Stimulated activated CD4-positive, alpha-beta T cell treated with anti-CD3 and anti-CD28 coated beads, Interleukin-4, amount 100 ng/mL, for 48 hours (primary cell): ENCODE data around the gene CARM1.
"Not testable (repeated sequence)": the region's sequence is repeated elsewhere in the genome, so short reads cannot be mapped to it uniquely, and the experiment has no call there.

Experiments
- DNase-seq, 2 donors: peaks; one replicate each; pipeline ENCODE4 v3.0.0-alpha.2; 2020; ENCODE audit warnings: low read depth in 2 of 2

Gene CARM1

DNA sequence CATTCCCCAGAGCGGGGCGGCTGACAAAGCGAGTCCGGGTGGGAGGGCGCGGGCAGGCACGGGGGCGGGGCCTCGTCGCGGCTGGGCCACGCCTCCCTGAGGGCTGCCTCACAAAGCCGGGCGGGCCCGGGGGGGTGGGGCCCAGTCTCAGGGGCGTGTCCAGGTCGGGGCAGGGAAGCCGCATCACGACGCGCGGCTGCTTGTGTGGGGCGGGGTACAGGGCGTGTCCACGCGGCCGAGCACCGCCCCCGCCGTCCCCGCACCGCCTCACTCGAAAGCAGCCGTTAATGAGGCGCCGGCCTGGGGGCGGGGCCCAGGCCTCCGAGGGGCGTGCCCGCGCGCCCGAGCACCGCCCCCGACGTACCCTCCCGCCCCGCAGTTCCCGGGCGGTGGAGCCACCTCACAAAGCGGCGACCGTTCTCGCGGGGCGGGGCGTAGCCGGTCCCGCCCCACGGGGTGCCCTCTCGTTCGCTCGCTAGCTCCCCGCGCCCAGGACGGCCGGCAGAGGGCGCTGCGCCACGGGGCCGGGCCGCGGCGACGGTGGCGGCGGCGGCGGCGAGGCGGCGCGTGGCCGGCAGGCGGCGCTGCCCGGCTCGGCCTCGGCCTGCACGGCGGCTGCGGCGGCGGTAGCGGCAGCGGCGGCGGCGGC, at the start of gene CARM1:
Gene CARM1 (plus strand): TSS at position 599 of the 649 bp plus-strand sequence. CDS start 150 bp downstream, outside the sequence.
- DNase-seq: peak; percentile 99

DNA sequence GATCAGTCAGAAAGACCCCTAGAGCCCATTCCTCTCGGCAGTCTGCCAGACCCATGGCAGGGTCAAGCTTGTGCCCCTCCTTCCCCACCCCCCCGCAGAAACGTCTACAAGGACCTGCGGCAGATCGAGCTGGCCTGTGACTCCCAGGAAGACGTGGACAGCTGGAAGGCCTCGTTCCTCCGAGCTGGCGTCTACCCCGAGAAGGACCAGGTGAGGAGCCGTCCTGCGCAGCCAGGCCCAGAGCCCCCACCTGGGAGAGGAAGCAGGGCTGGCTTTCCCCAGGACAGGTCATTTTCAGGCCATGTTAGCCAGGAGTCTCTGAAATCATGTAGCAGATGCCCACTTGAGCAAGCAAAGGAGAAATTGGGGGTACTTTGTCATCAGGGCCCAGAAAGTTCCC, 47.7 kb upstream of the CARM1 start:
- DNase-seq: no peak

DNA sequence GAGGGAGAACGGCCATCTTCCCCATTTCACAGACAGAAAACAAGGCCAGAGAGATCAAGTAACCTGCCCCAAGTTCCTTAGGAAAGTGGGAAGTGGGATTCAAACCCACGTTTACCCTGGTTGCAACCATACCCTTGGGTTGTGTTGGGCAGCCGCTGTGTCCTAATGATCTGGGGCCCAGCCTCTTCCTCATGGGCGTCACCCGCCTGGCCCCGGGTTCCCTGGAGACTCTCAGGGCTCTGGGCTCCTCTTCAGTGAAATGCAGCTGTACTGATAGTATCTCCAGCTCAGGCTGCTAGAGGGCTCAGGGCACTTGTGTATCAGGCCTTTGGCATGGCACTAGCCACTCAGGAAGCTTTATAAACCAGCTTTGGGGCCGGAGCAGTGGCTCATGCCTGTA, 45.1 kb upstream of the CARM1 start:
- no peak for DNase-seq

DNA sequence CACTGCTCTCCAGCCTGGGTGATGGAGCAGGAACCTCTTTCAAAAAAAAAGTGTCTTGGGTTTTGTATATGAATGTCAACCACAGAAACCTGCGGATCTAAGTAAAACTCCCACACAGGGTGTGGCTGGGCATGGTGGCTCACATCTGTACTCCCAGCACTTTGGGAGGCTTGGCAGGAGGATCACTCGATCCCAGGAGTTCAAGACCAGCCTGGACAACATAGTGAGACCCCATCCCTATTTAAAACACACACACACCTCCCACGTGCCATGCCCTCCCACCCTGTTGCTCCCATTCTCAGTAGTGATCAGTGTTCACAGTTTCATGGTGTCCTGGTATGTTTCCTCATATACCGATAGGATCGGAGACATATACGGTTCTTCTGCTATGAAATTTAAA, 44.5 kb upstream of the CARM1 start:
- no peak for DNase-seq

DNA sequence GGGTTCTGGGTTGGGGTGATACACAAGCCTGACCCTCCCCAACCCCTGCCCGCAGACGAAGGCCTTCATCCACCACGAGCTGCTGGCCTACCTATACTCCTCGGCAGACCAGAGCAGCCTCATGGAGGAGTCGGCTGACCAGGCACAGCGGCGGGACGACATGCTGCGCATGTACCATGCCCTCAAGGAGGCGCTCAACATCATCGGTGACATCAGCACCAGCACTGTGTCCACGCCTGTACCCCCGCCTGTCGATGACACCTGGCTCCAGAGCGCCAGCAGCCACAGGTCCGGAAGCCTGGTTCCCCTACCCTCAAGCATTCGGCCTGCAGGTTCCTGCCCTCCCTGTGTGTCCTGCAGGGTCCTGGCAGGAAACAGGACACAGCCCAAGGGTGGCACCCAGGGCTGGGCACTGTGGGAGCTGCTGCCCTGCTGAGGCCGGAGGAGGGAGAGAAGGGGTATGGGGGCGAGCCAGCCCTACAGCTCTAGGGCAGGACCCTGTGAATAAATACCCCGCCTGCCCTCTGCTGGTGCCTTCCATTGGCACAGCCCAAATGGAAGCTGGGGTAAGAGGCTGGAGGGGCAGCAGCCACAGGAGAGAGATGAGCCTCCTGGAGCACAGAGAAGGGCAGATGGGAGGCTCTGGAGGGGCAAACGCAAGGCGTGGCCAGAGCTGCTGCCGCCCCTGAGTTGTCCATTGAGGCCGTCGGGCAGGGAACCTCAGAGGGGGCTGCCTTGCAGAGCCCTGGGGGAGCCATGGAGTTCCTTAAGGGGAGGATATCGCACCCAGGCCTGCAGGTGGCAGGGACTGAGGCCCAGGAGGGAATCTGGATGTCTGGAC, 42.2 kb upstream of the CARM1 start:
- no peak for DNase-seq

DNA sequence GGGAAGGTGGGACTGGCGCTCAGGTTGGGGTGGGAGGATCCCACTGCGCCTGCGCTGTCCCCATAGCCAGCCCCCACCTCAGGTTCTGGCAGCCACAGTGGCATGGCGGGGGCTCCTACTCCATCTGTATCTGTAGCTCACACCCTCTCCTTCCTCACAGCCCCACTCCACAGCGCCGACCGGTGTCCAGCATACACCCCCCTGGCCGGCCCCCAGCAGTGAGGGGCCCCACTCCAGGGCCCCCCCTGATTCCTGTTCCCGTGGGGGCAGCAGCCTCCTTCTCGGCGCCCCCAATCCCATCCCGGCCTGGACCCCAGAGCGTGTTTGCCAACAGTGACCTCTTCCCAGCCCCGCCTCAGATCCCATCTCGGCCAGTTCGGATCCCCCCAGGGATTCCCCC, 41.4 kb upstream of the CARM1 start:
- DNase-seq: no peak

DNA sequence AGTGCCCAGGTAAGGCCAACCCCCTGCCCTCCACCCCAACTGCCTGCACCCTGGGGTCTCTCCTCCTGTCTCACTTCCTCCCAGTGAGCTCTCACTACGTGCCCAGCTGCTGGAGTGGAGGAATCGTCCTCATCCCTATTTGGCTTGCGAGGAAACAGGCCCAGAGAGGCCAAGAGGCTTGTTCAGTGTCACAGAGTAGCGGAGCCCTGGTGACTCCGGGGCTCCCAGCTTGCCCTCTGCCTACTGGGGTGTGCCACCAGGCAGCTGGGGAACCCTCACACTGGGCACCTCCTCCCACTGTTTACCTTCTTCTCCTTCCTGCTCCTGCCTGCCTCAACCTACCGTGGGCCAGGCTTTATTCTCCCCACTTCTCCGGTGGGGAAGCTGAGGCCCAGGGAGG, 41.0 kb upstream of the CARM1 start:
- DNase-seq: no peak

DNA sequence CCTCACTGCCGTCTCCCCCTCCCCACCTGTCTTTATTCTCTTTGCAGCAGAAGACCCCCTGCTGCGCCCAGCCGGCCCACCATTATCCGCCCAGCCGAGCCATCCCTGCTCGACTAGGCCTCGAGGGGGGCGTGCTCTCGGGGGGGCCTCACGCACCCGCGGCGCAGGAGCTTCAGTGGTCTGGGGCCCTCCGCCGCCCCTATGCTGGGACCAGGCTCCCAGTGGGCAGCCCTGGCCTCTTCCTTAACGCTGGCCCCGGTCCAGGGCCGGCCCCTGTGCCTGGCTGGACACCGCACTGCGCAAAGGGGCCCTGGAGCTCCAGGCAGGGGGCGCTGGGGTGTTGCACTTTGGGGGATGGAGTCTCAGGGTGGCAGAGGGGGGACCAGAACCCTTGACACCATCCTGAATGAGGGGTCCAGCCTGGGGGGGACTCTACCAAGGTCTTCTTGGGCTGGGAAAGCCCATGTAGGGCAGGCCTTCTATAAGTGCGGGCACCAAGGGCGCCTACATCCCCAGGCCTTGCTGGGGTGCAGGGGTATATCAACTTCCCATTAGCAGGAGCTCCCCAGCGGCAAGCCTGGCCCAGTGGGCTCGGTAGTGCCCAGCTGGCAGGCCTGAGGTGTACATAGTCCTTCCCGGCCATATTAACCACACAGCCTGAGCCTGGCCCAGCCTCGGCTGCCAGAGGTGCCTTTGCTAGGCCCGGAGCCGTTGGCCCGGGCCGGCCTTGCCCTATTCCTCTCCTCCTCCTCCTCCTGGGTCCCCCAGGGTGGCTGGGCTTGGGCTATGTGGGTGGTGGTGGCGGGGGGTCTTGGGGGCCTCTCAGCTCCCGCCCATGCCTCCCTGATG, 40.2 kb upstream of the CARM1 start:
- DNase-seq: no peak

DNA sequence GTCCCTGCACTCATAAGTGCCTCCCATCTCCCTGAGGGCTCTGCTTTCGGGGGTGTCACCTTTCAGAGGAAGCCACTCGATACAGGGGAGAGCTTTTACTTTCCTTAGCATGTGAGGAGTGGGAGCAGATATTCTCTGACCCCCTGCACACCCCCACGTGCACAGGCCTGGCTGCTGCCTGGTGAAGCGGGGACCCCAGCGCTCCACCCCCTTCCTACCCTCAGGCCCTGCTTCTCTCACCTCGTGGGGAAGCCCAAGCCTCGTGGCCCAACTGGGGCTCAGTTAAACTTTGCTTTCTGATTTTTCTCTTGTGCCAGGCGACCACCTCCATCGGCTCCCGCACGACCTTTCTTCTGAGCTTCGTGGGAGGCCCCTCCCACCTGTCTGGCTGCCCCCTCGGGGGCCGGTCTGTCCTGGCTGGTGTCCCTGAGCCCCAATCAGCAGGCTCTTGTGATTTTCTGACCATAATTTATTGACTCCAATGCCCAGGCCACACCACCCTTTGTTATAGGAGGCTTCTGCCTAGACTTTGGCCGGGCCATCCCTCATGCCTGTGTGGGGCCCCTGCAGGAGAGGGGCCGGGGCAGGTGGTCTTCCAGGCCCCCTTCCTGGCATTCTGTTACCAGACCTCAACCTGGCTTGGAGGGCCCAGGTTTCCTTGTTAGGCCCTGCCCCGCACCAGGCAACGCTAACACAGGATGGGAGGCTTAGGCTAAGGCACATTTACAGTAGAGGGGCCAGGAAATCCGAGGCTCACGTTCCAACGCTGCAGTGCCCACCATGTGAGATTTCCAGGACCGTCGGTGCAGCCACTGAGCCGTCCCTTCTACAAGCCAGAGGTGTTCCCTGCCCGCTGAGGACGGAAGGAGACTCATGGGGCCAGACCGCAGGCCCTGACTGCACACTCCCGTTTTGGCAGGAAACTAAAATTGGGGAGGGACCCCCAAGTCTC, 39.1 kb upstream of the CARM1 start:
- DNase-seq: no peak

DNA sequence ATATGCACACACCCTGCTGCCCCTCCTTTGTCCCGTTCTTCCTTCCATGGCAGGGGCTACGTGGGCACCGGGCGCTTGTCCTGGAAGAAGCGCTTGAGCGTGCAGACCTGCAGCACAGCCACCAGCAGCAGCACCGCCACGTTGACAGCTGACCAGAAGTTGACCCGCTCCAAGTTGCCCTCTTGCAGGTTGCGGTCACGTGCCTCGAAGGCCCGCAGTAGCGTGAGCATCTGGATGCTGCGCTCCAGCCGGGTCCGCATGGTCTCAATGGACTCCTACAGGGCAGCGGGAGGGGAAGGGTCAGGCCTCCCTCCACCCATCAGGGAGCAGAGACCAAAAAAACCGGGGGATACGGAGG, 38.4 kb upstream of the CARM1 start:
- DNase-seq: no peak

DNA sequence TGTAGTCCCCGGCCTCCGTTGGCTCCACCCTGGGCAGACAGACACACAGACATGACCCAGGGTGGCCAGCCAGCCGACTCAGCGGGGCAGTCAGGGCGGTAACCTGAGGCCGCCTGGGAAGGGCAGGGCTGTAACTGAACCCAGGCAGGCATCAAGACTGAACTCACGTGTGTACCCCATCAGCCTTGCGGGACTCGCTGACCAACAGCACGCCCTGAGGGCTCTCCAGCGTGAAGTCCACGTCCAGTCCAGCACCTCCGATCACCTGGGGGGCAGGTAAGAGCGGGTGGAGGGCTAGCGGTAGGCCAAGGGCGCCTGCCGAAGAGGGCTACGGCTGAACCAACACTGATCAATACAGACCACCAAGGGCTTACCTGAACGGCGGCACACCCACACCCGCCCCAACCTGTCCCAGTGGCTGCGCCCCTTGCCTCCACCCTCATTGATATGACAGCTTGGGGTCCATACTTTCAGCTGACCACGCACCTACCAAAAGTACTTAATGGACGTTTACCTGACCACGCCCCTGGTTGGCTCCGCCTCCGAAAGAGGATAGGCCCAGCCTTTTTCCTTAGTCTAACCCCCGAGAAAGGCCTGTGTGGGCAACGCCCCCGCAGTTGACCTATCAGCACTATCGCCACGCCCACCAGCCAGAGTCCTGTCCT, 36.1 kb upstream of the CARM1 start:
- DNase-seq: no peak

DNA sequence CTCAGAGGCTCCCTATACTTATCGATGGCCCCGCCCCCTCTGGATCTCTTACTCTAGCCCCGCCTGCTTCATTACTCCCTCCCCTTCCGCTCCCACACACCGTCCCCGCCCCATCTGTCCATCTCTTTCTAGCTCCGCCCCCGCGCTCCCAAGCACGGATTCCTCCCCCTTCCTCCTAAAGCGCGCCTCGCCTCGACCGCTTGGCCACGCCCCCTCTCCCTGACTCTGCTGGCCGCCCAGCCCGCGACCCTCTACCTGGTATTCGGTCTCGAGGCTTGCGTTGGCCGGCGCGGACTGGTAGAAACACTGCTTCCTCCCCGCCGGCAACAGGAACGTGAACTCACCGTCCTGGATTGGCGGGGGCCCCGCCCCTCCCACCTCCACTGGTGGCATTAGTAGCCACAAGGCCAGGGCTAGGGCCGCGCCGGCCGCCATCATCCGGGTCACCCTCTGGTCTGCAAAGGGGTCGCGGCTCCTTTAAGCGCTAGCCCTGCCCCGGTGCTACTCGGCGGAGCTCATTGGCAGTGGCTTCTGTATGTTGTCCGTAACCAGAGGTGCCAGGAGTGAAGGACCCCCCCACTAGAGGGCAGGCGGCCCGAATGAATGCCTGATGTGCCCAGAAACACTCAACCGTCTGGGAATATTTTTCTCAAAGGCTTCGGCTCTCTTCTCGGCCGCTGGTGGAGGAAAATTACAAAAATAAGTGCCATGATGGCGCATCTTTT, 35.4 kb upstream of the CARM1 start, which contains the start of gene TMED1:
Gene TMED1 (minus strand): TSS at position 459 of the 725 bp plus-strand sequence. CDS start 21 bp downstream, at position 438.
- peak; percentile 98 to 99 for DNase-seq

DNA sequence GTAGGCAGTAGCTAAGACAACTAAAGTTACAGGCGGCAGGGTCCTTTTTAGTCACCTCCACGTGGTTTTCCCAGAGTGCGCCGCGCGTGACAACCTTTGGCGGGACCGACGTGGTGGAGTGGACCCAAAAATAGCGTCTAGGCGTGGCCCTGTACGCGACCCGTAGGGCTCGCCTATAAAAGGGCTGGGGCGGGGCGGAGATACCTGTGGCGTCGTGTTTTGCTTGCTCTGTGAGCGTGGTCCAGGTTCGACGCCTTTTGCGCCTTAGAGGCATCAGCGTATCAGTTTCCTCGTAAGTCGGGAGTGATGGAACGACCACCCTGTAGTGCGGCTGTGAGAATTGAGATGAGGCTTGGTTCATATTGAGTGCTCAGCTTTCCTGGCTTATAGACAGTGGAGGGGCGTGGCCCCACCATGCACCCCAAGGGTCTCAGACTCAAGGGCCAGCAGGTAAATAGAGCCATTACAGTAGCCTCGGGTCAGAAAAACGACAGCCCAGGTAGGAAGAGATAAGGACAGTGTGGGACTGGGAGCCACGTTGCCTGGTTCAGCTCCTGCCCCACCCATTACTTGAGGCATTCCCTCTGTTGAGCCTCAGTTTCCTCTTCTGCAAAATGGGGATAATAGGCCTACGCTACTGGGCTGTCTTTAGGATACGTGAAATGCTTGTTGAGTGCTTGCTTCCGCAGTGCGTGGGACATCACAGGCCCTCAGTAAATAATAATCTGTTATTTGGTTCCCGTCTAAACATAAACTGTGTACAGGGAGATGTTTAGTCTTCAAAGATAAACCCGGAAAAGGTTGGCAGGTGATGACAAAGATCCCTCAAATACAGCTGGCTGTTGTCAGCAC, 34.6 kb upstream of the CARM1 start:
- peak; percentile 82 to 83 for DNase-seq

DNA sequence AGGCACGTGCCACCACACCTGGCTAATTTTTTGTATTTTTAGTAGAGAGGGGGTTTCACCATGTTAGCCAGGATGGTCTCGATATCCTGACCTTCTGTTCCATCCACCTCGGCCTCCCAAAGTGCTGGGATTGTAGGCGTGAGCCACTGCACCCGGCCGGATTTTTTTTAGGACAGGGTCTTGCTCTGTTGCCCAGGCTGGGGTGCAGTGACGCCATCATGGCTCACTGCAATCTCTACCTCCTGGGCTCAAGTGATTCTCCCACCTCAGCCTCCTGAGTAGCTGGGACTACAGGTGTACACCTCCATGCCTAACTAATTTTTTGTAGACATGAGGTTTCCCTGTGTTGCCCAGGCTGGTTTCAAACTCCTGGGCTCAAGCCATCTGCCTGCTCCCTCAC, 33.7 kb upstream of the CARM1 start:
- DNase-seq: not testable (repeated sequence)

DNA sequence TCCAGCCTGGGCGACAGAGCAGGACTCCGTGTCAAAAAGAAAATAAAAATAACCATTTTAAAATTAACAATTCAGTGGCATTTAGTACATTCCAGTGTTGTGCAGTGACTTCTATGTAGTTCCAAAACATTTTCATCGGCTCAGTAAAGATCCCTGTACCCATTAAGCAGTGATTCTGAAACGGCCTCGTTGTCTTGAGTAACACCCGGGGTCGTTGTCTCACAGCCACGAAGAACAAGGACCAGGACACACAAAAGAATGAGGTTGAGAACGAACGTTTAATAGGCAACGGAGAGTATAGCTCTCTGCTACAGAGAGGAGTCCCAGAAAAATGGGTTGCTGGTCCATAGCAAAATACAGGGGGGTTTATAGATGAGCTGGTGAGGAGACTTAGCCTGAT, 33.0 kb upstream of the CARM1 start:
- DNase-seq: no peak

DNA sequence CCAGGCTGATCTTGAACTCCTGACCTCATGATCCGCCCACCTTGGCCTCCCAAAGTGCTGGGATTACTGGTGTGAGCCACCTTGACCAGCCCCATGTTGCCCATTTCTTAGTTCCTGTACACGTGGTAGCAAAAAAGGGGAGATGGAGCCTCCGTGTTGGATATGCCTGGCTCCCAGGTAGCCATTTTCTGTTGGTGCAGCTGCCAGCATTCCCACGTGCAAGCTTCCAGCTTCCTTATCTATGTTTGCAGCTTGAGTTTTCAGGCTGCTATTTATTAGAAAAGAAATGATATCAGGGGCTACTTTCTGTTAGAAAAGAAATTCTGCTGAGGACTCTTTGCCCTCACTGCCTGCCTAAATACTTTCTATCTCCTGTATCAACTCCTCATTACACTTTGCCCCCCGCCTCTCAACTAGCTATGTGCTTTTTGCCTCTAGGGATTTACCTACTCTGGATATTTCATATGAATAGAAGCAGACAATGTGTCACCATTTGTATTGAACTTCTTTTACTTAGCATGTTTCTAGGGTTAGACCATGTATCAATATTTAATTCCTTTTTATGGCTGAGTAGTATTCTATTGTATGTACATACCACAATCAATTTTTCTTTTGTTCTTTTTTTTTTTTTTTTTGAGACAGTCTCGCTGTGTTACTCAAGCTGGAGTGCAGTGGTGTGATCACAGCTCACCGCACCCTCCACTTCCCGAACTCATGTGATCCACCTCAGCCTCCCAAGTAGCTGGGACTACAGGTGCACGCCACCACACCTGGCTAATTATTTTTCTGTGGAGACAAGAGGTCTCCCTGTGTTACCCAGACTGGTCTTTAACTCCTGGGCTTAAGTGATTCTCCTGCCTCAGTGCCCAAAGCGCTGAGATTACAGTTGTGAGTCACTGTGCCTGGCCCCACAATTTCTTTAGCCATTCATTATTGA, 32.0 kb upstream of the CARM1 start:
- no peak for DNase-seq

DNA sequence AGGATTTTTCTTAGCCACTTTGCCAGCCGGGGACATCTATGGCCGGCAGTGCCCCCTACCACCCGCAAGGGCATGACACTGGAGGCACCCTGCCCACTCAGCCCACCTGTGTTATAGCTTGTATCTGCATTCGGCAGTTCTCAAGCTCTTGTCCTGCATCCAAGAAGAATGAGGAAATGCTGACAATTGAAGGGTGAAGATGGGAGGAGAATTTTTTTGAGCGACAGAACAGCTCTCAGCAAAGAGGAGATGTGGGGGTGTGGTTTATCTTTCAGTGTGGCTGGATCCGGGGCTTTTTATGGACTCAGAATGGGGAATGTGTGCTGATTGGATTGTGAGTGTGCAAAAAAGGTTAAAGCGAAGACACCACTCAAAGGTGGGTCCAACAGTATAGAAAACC, 28.6 kb upstream of the CARM1 start:
- DNase-seq: no peak
